GF-D8 (cell line): ENCODE data around the gene ACTN1.

Experiments used
- DNase-seq: peaks from one replicate; lab custom pipeline; 2025; lab: John Stamatoyannopoulos, UW

ACTN1 gene

DNA sequence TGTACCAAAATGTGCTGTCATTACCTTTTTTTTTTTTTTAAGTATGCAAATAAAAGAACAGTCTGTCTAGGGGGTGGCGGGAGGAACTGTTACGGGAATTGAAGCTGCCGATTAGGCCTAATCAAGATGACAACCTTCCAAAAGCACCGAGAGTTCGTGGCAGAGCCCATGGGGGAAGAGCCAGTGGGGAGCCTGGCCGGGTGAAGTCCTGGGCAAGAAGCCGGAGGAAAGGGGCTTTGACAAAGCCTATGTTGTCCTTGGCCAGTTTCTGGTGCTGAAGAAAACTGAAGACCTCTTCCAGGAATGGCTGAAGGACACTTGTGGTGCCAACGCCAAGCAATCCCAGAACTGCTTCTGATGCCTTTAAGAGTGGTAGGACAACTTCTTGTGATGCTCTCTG lies 42.6 kb downstream of the ACTN1 start:
- no peak for DNase-seq

DNA sequence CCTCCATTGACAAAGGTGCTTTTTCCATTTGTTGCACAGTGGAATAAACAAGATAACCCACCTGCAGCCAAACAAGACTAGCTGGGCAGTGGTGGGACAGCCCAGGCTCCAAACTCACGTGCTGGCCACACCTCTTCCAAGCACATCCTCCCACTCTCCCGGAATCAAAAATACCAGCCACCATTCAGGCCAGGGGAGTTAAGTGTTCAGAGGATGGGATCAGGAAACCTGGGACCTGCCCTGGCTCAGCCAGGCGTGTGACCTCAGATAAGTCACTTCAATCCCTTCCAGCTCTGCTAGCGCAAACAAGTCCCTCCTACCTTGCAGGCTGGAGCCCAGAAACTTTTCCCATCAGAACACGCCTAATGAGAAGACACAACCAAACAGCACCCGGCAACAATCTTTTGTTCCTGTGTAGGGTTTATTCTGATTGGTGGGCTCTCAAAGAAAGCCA lies 43.3 kb downstream of the ACTN1 start:
- DNase-seq = no peak

DNA sequence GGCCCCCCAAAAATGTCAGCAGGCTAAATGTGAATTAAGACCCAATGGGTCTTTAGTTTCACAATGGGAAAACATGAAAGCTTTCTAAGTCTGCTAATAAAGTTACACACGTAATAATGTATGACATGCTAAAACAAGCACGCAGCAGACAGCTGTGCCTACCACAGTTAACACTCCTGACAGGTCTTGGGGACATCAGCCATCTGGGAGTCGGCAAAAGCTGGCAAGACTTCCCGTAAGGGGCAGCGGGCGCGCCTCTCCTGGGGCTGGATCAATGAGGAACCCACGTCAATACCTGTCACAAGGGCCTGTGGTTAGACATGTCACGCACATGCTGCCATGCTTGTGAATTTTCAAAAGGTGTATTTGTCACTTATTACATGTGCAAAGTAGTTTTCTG lies 45.0 kb downstream of the ACTN1 start:
- no peak for DNase-seq

DNA sequence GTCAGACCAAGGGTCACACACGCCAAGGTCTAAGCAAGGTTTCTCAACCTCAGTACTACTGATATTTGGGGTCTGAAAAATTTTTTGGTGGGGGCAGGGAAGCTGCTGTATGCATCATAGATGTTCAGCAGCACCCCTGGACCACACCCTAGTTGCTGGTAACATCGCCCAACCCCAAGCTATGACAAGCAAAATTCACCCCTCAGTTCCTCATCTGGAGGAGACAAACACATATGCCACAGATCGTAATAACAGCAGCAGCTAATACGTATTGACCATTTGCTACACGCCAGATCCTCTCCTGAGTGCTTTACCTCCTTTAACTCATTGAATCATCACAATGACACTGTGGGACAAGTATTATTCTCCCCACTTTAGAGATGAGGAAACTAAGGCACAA lies 46.4 kb downstream of the ACTN1 start:
- DNase-seq = no peak

DNA sequence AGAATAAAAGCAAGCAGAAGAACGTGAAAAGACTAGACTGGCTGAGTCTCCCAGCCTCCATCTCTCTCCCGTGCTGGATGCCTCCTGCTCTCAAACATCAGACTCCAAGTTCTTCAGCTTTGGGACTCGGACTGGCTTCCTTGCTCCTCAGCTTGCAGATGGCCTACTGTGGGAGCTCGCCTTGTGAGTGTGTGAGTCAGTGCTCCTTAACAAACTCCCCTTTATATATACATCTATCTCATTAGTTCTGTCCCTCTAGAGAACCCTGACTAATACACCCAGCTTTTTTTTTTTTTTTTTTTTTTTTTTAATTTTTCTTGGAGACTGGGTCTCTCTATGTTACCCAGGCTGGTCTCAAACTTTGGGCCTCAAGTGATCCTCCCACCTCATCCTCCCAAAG lies 46.9 kb downstream of the ACTN1 start:
- DNase-seq = no peak

DNA sequence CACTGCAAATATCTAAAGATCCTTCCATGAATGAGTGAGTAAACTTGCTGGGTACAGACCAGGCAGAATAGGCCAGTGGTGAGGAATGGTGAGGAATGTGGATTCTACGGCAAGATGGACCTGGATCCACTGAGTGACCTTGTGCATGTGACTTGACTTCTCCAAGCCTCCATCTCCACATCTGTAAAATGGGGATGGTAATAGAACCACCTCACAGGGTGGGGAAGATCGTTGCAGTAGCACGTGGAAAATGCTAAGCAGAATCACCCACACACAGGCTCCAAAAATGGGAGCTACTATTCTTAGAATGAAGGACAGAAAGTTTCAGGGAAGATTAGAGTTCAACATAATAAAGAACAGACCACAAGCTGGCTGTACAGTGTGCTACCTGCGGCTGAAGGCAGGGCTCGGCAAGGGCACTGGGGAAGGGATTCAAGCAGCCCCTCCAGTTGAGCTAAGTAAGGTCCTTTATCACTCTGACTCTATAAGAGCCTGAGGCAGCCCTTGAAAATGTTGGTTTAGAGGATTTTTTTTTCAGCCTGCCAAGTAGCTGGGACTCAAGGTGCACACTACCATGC lies 47.5 kb downstream of the ACTN1 start:
- DNase-seq = no peak

DNA sequence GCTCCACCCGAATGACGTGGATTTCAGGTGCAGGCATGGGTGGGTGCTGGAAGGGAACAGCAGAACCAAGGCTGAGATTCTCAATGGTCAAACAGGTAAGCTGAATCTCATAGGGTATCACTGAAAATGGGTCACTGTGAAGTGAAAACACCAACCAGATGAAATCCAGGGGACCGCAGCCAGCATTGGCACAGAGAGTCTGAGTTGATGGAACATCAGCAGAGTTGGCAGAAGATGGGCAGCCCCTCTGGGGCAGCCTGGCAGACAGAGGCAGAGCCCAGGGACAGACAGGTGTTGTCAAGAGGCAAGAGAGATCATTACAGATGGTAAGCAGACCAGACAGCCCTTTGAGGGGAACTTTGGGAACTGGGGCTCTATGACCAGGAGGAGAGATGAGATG lies 48.0 kb downstream of the ACTN1 start:
- DNase-seq = no peak

DNA sequence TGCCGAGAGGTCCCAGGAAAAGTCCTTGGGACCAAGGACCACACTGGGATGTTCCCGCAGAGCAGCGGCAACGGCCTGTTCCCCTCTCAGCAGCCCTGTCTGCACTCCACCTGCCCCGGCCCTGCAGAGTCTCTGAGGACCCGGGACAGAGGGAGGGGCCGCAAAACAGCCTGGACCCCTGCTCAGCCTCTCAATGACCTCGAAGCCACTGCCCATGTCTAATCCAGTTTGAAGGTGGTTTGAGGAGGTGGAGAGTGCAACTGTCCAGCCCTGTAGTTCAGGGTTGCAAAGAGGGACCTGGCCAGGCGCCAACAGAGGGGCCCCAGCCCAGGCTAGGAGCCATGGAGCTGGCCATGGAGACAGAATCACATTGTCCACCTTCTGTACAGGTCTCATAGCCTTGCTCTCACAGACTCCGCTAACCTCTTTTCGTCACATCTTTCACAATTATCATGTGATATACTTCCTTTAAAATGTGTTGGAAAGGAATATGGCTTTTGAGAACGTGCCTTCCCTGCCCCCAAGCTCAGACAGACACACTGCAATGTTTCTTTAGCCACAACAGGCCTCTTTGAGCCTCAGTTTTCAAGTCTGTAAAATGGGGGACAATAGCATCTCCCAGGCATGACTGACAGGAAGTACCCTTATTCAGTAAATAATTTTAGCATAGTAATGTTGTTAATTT lies 49.3 kb downstream of the ACTN1 start:
- peak; percentile 59 for DNase-seq

DNA sequence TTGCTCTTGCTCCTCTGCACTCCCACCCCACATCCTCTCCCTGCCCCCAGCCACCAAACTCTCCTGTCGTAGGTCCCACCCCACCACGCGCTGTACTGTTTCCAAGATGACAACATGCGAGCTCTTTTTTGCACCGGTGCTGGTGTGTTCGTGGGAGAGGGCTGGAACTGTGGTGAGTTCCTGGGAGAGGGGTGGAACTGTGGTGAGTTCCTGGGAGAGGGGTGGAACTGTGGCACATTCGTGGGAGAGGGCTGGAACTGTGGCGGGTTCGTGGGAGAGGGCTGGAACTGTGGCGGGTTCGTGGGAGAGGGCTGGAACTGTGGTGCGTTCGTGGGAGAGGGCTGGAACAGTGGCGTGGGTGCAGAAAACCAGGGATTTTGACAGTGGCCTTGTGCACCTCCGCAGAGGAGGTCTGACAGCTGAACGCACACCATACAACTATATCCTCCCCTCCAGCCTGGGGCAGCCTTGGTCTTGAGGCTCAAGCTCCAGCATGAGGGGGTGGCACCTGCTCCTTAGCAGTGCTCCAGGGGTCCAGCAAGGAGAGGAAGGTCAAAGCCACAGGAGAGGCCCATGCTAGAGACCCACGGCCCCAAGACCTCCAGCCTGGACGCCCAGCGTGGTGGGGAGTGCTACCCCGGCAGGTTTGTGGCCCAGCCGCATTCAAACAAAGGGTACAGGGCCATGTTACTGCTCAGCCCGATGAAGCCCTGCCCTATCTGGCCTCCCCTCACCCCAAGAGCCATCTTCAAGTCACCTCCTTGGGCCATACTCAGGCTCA lies 50.1 kb downstream of the ACTN1 start:
- DNase-seq = no peak

DNA sequence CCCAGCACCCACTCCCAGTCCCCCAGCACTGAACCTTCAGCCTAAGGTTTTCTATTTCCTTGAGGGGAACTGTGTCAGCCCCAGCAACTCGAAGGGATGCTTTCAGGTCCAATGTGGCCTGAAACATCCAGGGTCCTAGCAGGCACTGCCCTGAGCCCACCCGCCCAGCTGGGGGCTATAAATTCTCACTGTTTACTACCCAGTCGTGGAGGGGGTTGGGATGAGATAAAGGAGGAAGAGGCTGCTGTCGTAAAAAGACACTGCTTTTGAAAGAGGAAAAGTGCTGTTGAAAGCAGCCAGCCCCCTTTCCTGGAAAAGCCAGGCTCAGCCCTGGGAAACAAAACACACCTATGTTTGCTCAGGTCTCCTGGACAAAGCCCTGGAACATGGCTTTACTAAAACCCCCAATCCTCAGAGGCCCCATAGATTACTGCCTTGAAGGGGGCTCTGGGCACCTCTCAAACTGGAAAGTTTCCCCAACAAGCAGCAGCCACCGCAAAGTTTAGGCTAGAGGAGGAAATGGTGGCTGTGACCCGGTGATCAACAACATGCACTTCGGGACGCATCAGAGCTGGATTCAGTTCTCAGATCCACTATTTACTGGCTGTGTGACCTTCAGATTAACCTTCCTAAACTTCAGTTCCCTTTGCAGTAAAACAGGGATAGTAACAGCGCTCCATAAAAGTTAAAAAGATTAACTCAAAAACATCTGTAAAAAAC lies 51.0 kb downstream of the ACTN1 start:
- no peak for DNase-seq

DNA sequence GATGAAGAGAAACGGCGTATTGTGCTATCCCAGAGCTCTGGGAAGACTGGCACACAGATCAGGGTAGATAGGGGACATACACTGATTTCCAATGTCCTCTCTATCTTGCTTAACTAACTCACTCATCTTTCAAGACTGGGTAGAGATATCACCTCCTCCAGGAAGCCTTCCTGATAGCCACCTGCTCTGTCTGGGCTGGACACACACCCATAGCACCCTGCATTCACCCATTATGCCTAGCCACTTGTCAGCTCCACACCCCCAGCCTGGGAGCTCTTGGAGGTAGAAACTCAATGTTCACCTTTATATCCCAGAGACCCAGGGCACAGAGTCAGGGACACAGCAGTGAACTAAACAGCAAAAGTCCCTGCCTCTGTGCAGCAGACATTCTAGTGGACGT lies 52.0 kb downstream of the ACTN1 start:
- DNase-seq = no peak

DNA sequence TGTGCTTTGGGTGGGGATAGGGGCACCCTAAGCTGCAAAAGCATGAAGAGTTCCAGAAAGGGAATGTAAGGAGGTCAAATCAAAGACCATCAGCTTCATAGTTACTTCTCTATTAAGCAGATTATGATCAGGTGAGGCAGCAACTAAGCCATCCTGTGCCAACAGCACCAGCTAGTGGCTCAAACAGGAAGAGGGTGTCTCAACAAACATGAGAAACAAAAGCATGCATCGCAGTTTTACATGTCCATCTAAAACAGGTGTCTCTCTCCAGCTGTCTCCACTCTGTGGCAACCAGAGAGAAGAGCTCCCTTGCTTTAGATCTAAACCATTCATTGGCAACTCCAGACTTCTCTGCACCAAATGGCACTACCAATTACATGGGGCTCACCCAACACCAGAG lies 52.9 kb downstream of the ACTN1 start:
- DNase-seq = no peak

DNA sequence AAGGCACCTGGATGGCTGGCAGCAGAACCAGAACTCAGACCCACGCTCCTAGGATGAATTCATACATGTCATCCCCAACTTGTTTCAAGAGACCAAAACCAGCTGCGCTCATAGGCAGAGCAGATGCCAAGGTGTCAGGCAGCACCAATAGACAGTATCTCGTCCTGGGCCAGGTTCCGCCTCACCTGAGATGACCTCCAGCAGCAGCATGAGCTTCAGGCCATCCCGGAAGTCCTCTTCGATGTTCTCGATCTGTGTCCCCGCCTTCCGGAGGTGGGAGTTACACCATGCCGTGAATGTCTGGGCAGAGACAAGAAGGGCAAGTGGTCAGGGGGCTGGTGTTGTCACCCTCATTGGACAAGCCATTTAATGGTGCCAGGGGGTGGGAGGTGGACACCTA lies 53.7 kb downstream of the ACTN1 start:
- DNase-seq = no peak

DNA sequence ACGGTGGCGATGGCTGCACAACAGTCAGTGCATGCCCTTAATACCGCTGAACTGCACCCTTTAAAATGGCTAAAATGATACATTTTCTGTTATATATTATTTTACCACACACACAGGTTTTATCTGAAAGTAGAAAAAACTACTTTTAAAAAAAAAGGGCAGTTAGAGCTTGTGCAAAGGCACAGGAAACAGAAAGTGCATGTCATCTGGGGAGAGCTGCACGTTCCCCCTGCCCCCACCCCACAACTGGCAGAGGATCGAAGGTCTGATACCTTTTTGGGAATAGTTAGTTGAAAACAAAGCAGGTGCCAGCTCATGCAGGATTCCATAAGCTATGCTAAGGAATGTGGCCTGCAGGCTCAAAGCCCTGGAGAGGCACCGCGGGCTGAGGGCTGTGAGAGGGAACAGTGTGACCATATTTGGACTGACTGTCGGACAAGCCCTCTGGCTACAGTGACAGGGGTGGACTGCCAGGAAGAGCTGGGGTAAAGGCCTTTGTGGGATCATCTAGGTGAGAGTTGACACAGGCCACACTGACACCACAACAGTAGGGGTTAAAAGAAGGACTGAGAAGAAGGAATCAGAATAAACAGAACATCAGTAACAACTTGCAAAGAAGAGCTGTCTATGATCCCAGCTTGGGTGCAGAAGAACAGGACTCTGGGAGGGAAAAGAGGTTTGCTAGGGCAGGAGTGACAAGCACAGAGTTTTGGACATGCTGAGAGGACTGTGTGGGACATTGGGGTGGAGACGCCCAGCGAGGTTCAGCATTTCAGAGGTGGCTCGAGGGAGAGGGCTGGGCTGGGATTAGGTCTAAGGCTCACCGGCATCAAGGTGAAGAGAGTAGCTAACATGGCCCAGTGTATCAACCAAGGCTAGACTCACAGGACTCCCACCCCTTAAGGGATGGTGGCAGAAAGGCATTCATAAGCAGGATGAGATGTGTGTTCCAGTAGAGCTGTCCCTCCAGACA lies 54.6 kb downstream of the ACTN1 start:
- DNase-seq = no peak

DNA sequence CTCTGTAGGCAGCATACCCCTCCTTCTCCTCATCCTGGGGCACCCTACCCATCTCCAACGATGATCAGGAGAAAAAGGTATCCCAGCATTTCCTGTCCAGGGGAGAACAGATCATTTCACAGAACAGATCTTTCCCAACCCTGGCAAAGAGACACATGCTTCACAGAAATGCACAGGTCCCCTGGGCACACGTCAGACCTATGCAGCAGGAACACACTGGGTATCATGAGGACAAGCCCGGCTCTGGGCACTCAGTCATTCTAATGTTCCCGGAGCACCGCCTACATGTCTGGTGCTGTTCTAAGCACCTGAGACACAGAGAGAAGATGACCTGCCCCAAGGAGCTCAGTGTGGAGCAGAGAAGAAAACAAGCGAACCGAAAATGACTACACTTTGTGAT lies 56.2 kb downstream of the ACTN1 start:
- no peak for DNase-seq

DNA sequence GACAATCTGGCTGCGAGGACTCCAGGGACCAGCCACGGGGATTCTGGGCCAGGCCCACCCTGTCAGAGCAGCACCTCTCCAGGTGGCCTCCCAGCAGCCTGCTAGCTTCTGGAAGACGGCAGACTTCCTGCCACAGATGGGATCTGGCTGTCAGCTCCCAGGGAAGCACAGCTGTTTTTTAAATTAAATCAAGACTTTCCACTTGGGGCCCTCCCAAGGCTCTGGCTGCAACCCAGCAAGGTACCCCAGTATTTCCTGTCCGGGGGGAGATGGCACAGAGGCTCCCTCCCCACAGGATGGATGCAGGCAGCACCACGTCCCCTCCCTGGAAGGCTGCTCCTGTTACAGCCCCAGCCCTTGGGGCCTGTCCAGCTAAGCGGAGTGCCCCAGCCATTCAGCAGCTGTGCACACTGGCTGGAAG lies 56.9 kb downstream of the ACTN1 start:
- no peak for DNase-seq

DNA sequence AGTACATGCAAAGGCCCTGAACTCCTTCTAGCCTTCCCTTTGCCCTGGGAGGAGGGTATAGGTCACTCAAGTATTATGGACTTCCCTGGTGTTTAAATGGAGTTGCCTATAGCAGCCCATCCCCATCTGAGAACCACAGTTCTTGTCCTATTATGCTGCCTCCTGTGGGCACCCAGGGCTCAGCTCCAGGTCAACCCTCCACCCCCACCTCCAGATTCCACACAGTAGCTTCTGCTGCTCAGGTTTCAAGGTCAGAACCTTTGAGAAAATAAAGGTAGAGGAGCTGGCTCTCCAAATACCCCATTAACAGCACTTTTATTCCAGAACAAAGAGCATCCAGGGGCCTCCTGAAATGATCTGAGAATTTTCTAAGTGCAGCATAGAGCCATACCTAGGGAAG lies 57.4 kb downstream of the ACTN1 start:
- no peak for DNase-seq

DNA sequence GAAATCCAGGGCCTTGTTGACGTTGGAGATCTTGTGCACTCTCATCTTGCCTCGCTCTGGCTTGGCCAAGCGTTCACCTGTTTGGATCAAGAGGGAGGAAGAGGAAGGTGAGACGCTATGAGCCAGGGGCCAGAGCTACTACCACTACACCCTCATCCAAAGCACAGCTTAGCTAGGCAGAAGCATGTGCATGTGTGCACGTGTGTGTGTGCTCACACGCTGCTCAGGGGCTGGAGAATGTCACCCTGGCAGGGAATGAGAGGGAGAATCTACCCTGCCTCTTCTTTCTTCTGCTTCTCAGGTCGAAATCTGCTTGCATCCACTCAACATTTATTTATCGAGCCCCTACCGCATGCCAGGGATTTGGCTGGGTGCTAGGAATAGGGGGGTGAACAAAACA lies 58.1 kb downstream of the ACTN1 start:
- no peak for DNase-seq

DNA sequence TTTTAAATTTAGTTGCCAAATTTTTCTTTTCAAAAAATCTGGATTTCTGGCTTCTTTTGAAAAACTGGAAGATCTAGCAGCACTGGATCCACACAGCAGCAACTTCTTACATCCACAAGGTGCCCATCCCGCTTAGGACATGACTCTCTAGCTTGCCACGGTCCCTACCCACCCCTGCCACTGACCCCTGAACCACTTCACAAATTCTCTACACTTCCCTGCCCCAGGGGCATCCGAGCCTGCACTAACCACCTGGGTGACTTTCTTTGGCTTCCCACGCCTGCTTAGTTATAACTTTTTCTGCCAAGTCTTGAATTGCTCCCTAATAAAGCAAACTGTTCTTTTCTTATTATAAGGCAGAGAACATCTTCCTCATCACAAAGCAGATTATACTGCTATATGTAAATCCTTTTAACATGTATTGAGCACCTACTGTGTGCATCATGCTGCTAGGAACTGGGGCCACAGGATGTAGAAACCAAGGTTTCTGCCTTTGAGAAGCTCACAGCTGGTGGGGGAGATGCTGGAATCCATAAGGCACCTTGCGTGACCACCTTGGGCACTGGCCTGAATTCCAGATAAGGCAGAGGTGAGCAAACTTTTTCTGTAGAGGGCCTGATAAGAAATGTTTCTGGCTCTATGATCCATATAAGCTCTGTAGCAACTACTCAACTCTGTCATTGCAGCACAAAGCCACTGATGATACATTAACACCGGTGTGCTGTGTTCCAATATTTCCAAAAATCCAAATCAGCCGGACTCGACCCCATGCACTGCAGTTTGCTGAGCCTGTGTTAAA lies 59.8 kb downstream of the ACTN1 start:
- no peak for DNase-seq

DNA sequence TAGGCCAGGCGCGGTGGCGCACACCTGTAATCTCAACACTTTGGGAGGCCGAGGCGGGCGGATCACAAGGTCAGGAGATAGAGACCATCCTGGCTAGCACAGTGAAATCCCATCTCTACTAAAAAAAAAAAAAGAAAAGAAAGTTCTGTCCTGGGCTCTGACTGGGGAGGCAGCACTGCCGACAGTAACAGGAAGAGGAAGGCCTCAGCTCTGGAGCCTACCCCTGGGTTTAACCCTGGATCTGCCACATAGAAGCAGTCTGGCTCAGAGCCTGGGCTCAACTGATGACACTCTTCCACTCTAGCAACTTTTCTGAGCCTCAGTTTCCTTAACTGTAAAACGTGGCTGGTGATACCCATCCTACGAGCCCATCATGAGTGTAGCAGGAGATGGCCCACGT lies 60.5 kb downstream of the ACTN1 start:
- no peak for DNase-seq
